LNCaP clone FGC (cell line): ENCODE measurements around the gene NFIB.

Experiments used
- DNase-seq: peaks from one replicate; pipeline ENCODE4 v3.0.0-alpha.2; 2011; ENCODE audit warnings: low read depth
- H3K4me3 ChIP-seq: 2 replicates; pipeline ENCODE4 v1.5.1; 2011; ENCODE audit warnings: mild to moderate bottlenecking, low read depth, low read length, control low read depth
- TF ChIP-seq, protein P1 (sequence below): IDR thresholded peaks from 2 replicates; pipeline ENCODE4 v1.5.1; 2012; ENCODE audit warnings: mild to moderate bottlenecking; ENCODE audit not compliant: control insufficient read depth, insufficient read depth; ENCODE audit errors: extremely low read depth

The NFIB gene

GRCh38 chr9:14096258-14096922 lies 217.6 kb downstream of the NFIB start:
- TF ChIP-seq, protein P1, sequence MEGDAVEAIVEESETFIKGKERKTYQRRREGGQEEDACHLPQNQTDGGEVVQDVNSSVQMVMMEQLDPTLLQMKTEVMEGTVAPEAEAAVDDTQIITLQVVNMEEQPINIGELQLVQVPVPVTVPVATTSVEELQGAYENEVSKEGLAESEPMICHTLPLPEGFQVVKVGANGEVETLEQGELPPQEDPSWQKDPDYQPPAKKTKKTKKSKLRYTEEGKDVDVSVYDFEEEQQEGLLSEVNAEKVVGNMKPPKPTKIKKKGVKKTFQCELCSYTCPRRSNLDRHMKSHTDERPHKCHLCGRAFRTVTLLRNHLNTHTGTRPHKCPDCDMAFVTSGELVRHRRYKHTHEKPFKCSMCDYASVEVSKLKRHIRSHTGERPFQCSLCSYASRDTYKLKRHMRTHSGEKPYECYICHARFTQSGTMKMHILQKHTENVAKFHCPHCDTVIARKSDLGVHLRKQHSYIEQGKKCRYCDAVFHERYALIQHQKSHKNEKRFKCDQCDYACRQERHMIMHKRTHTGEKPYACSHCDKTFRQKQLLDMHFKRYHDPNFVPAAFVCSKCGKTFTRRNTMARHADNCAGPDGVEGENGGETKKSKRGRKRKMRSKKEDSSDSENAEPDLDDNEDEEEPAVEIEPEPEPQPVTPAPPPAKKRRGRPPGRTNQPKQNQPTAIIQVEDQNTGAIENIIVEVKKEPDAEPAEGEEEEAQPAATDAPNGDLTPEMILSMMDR, result no peak
- no peak overlapping the region for H3K4me3 ChIP-seq
- no peak for DNase-seq

GRCh38 chr9:14095277-14095676 lies 218.7 kb downstream of the NFIB start:
- DNase-seq, result no peak

DNA sequence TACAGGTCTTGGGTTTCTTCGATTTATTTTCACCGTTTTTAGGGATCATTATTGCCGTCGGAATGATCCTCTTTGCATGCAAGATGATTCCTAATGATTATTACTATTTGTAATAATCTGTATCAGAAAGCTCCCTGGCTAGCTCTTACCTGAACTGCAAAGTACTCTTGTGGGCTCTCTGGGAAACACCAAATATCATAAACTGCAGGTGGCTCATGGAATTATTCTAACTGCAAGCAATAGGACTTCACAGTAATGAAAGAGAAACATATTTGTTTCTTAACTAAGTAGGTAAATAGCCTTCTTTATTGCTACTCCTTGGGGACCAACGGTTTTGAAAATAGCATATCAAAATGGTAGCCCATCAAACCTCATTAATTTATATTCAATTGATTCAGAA lies 219.4 kb downstream of the NFIB start:
- DNase-seq, result no peak
- H3K4me3 ChIP-seq, result no peak overlapping the region
- TF ChIP-seq, protein P1, result no peak

More at GRCh38 chr9:14095277-14095676, 218.7 kb downstream of the NFIB start:
- H3K4me3 ChIP-seq, result no peak overlapping the region
- TF ChIP-seq, protein P1, result no peak

DNA sequence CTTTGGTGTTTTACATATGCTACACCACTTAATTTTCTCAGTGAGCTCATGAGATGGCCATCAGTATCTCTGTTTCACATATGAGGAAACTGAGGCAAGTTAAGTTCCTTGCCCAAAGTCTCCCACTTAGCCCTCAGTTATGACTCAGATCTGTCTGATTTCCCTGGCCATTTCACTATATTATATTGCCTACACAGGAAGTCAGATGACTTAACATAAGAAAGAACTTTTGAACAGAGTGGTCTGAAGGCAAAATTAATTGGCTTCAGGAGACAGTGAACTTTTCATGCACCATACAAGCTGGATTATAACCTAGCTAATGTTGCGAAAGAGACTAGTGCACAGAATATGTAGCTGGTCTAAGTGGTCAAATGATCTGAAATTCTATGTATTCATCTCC lies 221.6 kb downstream of the NFIB start:
- no peak overlapping the region for H3K4me3 ChIP-seq
- TF ChIP-seq, protein P1, result no peak
- DNase-seq, result no peak

- DNase-seq, result no peak
- TF ChIP-seq, protein P1, result no peak
- no peak overlapping the region for H3K4me3 ChIP-seq
Measured at GRCh38 chr9:14089051-14089803, 224.7 kb downstream of the NFIB start.

- no peak for DNase-seq
- no peak overlapping the region for H3K4me3 ChIP-seq
- TF ChIP-seq, protein P1, result no peak
Measured at GRCh38 chr9:14087576-14087975, 226.4 kb downstream of the NFIB start.

DNA sequence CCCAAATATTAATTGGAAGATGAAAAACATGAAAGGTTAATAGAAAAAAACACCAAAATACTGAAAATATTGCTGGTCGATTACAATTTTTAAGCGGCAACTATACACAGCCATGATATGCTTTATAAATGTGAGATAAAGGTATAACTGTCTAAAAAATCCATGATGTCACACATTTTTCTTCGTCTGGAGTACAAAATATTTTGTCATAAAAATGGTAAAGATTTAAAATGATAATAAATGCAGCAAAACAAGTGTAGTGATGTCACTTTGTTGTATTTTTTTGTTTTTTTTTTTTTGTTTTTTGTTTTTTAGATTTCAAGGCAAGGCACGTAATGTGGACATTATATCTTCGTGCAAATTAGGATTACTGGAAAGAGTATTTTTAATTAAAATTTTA lies 227.4 kb downstream of the NFIB start:
- DNase-seq, result no peak
- H3K4me3 ChIP-seq, result no peak overlapping the region
- TF ChIP-seq, protein P1, result no peak
